ENCODE data around the gene LILRB3.
"Not testable (repeated sequence)": the region's sequence is repeated elsewhere in the genome, so short reads cannot be mapped to it uniquely, and the experiment has no call there.

The LILRB3 gene

GRCh38 chr19:54242234-54242633, 19.4 kb upstream of the LILRB3 start:
- not testable (repeated sequence) for DNase-seq

- DNase-seq: not testable (repeated sequence)
Measured at GRCh38 chr19:54240372-54241336, 17.8 kb upstream of the LILRB3 start.

GRCh38 chr19:54239491-54240371, 16.9 kb upstream of the LILRB3 start:
- not testable (repeated sequence) for DNase-seq

GRCh38 chr19:54233941-54234340, 11.1 kb upstream of the LILRB3 start:
- DNase-seq: no peak

- no peak for DNase-seq
Measured at GRCh38 chr19:54231077-54231931, 8.5 kb upstream of the LILRB3 start.

GRCh38 chr19:54230031-54230430, 7.2 kb upstream of the LILRB3 start:
- no peak for DNase-seq

- no peak for DNase-seq
Measured at GRCh38 chr19:54229146-54229545, 6.3 kb upstream of the LILRB3 start.

- DNase-seq: not testable (repeated sequence)
Measured at GRCh38 chr19:54224619-54225018, 1.8 kb upstream of the LILRB3 start.

GRCh38 chr19:54223937-54224281, 1.1 kb upstream of the LILRB3 start:
- DNase-seq: not testable (repeated sequence)

GRCh38 chr19:54223277-54223936, 600 bp upstream of the LILRB3 start:
- not testable (repeated sequence) for DNase-seq

GRCh38 chr19:54221947-54222346, 860 bp downstream of the LILRB3 start:
- not testable (repeated sequence) for DNase-seq

GRCh38 chr19:54219702-54220101, 3.1 kb downstream of the LILRB3 start:
- not testable (repeated sequence) for DNase-seq

- DNase-seq: no peak
Measured at GRCh38 chr19:54218960-54219661, 3.7 kb downstream of the LILRB3 start.

- DNase-seq: no peak
Measured at GRCh38 chr19:54218259-54218658, 4.5 kb downstream of the LILRB3 start.

- not testable (repeated sequence) for DNase-seq
Measured at GRCh38 chr19:54217517-54218247, 5.1 kb downstream of the LILRB3 start.

GRCh38 chr19:54216869-54217268, 5.9 kb downstream of the LILRB3 start:
- no peak for DNase-seq

GRCh38 chr19:54214734-54215133, 8.1 kb downstream of the LILRB3 start:
- not testable (repeated sequence) for DNase-seq

GRCh38 chr19:54214217-54214616, 8.6 kb downstream of the LILRB3 start:
- not testable (repeated sequence) for DNase-seq

- DNase-seq: no peak
Measured at GRCh38 chr19:54211235-54211634, 11.6 kb downstream of the LILRB3 start.

- DNase-seq: no peak
Measured at GRCh38 chr19:54209811-54210494, 12.9 kb downstream of the LILRB3 start.

All from NCI-H1048 (cell line).